Measurements from ENCODE around the gene SLC1A7.
A peak's percentile ranks its signal among the peaks of the same experiment; 100 is the strongest.

DNA sequence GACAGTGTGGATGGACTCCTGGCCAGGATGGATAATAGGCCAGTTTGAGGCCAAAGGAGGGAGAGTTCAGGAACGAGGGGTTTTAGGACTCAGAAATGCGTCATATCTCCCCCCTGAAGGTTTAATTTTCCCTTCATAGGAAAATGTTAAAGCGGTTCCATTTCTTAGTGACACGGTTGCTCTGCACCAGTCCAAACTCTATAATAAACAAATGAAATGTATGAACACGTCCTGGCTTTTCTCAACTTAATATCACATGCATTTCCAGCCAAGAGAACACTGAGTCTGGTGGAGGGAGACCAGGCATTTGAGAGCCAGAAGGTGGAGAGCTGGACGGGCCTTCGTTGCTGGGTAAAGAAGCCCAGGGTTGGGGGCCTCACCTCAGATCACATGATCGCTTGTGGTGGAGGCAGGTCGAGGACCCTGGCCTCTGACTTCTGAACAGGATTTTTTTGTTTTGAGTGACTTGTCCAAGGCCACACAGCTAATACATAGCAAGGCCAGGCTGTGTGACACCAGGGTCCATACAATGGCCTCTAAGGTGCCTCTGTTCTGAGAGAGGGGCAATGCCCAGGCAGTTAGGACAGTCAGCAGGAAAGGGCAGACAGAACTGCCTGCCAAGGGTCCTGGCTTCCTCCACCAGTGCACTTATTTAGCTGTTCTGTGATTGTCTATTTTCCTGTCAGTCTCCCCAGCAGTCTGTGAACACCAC is 11.4 kb downstream of the SLC1A7 start:
- TF ChIP-seq, protein P1, sequence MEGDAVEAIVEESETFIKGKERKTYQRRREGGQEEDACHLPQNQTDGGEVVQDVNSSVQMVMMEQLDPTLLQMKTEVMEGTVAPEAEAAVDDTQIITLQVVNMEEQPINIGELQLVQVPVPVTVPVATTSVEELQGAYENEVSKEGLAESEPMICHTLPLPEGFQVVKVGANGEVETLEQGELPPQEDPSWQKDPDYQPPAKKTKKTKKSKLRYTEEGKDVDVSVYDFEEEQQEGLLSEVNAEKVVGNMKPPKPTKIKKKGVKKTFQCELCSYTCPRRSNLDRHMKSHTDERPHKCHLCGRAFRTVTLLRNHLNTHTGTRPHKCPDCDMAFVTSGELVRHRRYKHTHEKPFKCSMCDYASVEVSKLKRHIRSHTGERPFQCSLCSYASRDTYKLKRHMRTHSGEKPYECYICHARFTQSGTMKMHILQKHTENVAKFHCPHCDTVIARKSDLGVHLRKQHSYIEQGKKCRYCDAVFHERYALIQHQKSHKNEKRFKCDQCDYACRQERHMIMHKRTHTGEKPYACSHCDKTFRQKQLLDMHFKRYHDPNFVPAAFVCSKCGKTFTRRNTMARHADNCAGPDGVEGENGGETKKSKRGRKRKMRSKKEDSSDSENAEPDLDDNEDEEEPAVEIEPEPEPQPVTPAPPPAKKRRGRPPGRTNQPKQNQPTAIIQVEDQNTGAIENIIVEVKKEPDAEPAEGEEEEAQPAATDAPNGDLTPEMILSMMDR (IDR thresholded peaks at IDR 0.05; ENCODE audit: low read depth, low read length, missing input control): no peak
- TF ChIP-seq JUND (IDR thresholded peaks at IDR 0.05): no peak
- no peak for TF ChIP-seq RAD21 (IDR thresholded peaks at IDR 0.05)
- TF ChIP-seq, protein P2, sequence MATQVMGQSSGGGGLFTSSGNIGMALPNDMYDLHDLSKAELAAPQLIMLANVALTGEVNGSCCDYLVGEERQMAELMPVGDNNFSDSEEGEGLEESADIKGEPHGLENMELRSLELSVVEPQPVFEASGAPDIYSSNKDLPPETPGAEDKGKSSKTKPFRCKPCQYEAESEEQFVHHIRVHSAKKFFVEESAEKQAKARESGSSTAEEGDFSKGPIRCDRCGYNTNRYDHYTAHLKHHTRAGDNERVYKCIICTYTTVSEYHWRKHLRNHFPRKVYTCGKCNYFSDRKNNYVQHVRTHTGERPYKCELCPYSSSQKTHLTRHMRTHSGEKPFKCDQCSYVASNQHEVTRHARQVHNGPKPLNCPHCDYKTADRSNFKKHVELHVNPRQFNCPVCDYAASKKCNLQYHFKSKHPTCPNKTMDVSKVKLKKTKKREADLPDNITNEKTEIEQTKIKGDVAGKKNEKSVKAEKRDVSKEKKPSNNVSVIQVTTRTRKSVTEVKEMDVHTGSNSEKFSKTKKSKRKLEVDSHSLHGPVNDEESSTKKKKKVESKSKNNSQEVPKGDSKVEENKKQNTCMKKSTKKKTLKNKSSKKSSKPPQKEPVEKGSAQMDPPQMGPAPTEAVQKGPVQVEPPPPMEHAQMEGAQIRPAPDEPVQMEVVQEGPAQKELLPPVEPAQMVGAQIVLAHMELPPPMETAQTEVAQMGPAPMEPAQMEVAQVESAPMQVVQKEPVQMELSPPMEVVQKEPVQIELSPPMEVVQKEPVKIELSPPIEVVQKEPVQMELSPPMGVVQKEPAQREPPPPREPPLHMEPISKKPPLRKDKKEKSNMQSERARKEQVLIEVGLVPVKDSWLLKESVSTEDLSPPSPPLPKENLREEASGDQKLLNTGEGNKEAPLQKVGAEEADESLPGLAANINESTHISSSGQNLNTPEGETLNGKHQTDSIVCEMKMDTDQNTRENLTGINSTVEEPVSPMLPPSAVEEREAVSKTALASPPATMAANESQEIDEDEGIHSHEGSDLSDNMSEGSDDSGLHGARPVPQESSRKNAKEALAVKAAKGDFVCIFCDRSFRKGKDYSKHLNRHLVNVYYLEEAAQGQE (IDR thresholded peaks at IDR 0.05): no peak
- TF ChIP-seq, protein P3, sequence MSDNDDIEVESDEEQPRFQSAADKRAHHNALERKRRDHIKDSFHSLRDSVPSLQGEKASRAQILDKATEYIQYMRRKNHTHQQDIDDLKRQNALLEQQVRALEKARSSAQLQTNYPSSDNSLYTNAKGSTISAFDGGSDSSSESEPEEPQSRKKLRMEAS (IDR thresholded peaks at IDR 0.05): no peak
- TF ChIP-seq EGR1 (IDR thresholded peaks at IDR 0.05; ENCODE audit: low read depth in 2 of 2): no peak
- TF ChIP-seq, protein P4, sequence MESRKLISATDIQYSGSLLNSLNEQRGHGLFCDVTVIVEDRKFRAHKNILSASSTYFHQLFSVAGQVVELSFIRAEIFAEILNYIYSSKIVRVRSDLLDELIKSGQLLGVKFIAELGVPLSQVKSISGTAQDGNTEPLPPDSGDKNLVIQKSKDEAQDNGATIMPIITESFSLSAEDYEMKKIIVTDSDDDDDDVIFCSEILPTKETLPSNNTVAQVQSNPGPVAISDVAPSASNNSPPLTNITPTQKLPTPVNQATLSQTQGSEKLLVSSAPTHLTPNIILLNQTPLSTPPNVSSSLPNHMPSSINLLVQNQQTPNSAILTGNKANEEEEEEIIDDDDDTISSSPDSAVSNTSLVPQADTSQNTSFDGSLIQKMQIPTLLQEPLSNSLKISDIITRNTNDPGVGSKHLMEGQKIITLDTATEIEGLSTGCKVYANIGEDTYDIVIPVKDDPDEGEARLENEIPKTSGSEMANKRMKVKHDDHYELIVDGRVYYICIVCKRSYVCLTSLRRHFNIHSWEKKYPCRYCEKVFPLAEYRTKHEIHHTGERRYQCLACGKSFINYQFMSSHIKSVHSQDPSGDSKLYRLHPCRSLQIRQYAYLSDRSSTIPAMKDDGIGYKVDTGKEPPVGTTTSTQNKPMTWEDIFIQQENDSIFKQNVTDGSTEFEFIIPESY (IDR thresholded peaks at IDR 0.05): no peak
- no peak for TF ChIP-seq FOXA1 (IDR thresholded peaks at IDR 0.05)
- peak; percentile 41 for TF ChIP-seq SP1 (IDR thresholded peaks at IDR 0.05)
- TF ChIP-seq TAF1 (conservative IDR thresholded peaks at IDR 0.05): no peak
- TF ChIP-seq GABPA (IDR thresholded peaks at IDR 0.05 in 1 of 2, conservative IDR thresholded peaks at IDR 0.05 in 1 of 2): no peak
- TF ChIP-seq, protein P5, sequence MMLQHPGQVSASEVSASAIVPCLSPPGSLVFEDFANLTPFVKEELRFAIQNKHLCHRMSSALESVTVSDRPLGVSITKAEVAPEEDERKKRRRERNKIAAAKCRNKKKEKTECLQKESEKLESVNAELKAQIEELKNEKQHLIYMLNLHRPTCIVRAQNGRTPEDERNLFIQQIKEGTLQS (IDR thresholded peaks at IDR 0.05): no peak
